ENCODE measurements around the gene TAMALIN. TPM values are rescaled to one million over a fixed set of nuclear protein-coding genes. Genes with fewer than 3 reads are reported as not detected.

TAMALIN gene
- total and polyA plus RNA-seq, 2 donors = 13.0 to 51.8 TPM

GRCh38 chr12:52042706-52043385, 36.1 kb downstream of the TAMALIN start:
- Histone ChIP-seq H3K4me1 (ENCODE audit: insufficient read depth) (no peaks in the 10 kb centered on the region), H3K36me3 (ENCODE audit: insufficient read depth) (no peaks in the 10 kb centered on the region), H3K4me3 (ENCODE audit: low read depth, low read length) (no peak overlapping the region), H3K27ac (ENCODE audit: low read depth) (no peak overlapping the region)
- WGBS = 86% methylated on average over 8 of the region's 8 CpGs
- no peak for DNase-seq (ENCODE audit: extremely low spot score)

GRCh38 chr12:52043386-52044212, 36.9 kb downstream of the TAMALIN start:
- no peaks in the 10 kb centered on the region for H3K4me1 ChIP-seq (ENCODE audit: insufficient read depth)
- DNase-seq (ENCODE audit: extremely low spot score) = no peak
- no peak overlapping the region for H3K27ac ChIP-seq (ENCODE audit: low read depth)
- H3K4me3 ChIP-seq (ENCODE audit: low read depth, low read length) = no peak overlapping the region
- WGBS = 70% methylated on average over 21 of the region's 21 CpGs
- no peaks in the 10 kb centered on the region for H3K36me3 ChIP-seq (ENCODE audit: insufficient read depth)

GRCh38 chr12:52044292-52044983, 37.7 kb downstream of the TAMALIN start:
- 42% methylated on average over 18 of the region's 18 CpGs for WGBS

GRCh38 chr12:52045794-52046199, 39.1 kb downstream of the TAMALIN start:
- Histone ChIP-seq H3K27ac (ENCODE audit: low read depth) (no peak overlapping the region), H3K36me3 (ENCODE audit: insufficient read depth) (no peaks in the 10 kb centered on the region), H3K4me3 (ENCODE audit: low read depth, low read length) (no peak overlapping the region), H3K4me1 (ENCODE audit: insufficient read depth) (no peaks in the 10 kb centered on the region)
- no peak for DNase-seq (ENCODE audit: extremely low spot score)
- WGBS = 45% methylated on average over 4 of the region's 4 CpGs

More at GRCh38 chr12:52044292-52044983, 37.7 kb downstream of the TAMALIN start:
- DNase-seq (ENCODE audit: extremely low spot score) = no peak
- Histone ChIP-seq H3K4me1 (ENCODE audit: insufficient read depth) (no peaks in the 10 kb centered on the region), H3K4me3 (ENCODE audit: low read depth, low read length) (no peak overlapping the region), H3K36me3 (ENCODE audit: insufficient read depth) (no peaks in the 10 kb centered on the region), H3K27ac (ENCODE audit: low read depth) (no peak overlapping the region)

- Histone ChIP-seq H3K27ac (ENCODE audit: low read depth) (no peak overlapping the region), H3K4me3 (ENCODE audit: low read depth, low read length) (no peak overlapping the region)
Observed at GRCh38 chr12:52046859-52047258, 40.1 kb downstream of the TAMALIN start.

GRCh38 chr12:52049286-52049685, 42.5 kb downstream of the TAMALIN start:
- H3K27ac ChIP-seq (ENCODE audit: low read depth) = no peak overlapping the region
- DNase-seq (ENCODE audit: extremely low spot score) = no peak
- H3K4me1 ChIP-seq (ENCODE audit: insufficient read depth) = no peaks in the 10 kb centered on the region
- 73% methylated on average over 4 of the region's 4 CpGs for WGBS
- H3K36me3 ChIP-seq (ENCODE audit: insufficient read depth) = no peaks in the 10 kb centered on the region
- H3K4me3 ChIP-seq (ENCODE audit: low read depth, low read length) = no peak overlapping the region

More at GRCh38 chr12:52046859-52047258, 40.1 kb downstream of the TAMALIN start:
- Histone ChIP-seq H3K36me3 (ENCODE audit: insufficient read depth) (no peaks in the 10 kb centered on the region), H3K4me1 (ENCODE audit: insufficient read depth) (no peaks in the 10 kb centered on the region)
- DNase-seq (ENCODE audit: extremely low spot score) = no peak
- 84% methylated on average over 7 of the region's 7 CpGs for WGBS

GRCh38 chr12:52049688-52050087, 42.9 kb downstream of the TAMALIN start:
- DNase-seq (ENCODE audit: extremely low spot score) = no peak
- 88% methylated on average over 5 of the region's 5 CpGs for WGBS
- H3K4me1 ChIP-seq (ENCODE audit: insufficient read depth) = no peaks in the 10 kb centered on the region
- no peaks in the 10 kb centered on the region for H3K36me3 ChIP-seq (ENCODE audit: insufficient read depth)
- H3K27ac ChIP-seq (ENCODE audit: low read depth) = no peak overlapping the region
- H3K4me3 ChIP-seq (ENCODE audit: low read depth, low read length) = no peak overlapping the region

- H3K4me3 ChIP-seq (ENCODE audit: low read depth, low read length) = peak overlapping the region; percentile 33
- peak overlapping the region; percentile 86 for H3K27ac ChIP-seq (ENCODE audit: low read depth)
- H3K36me3 ChIP-seq (ENCODE audit: insufficient read depth) = no peaks in the 10 kb centered on the region
- no peak for DNase-seq (ENCODE audit: extremely low spot score)
- 32% methylated on average over 16 of the region's 16 CpGs for WGBS
- H3K4me1 ChIP-seq (ENCODE audit: insufficient read depth) = no peaks in the 10 kb centered on the region
Observed at GRCh38 chr12:52050116-52050757, 43.5 kb downstream of the TAMALIN start.

- peak; percentile 86 for DNase-seq (ENCODE audit: extremely low spot score)
- peak within 1 kb of the TSS; percentile 33 for H3K4me3 ChIP-seq (ENCODE audit: low read depth, low read length)
- no peaks in the 10 kb centered on the region for H3K4me1 ChIP-seq (ENCODE audit: insufficient read depth)
- peak within 1 kb of the TSS; percentile 86 for H3K27ac ChIP-seq (ENCODE audit: low read depth)
- no peaks in the 10 kb centered on the region for H3K36me3 ChIP-seq (ENCODE audit: insufficient read depth)
- WGBS = under 1% methylated on average over 77 of the region's 77 CpGs
Observed at GRCh38 chr12:52050758-52051541, 44.2 kb downstream of the TAMALIN start, which contains the start of gene NR4A1. TSS of gene NR4A1 (plus strand) at chr12:52051442. CDS start at chr12:52054329, 2,887 bp downstream.

GRCh38 chr12:52052468-52053186, 45.9 kb downstream of the TAMALIN start:
- Histone ChIP-seq H3K4me1 (ENCODE audit: insufficient read depth) (no peaks in the 10 kb centered on the region), H3K27ac (ENCODE audit: low read depth) (peak overlapping the region; percentile 0), H3K4me3 (ENCODE audit: low read depth, low read length) (peak overlapping the region; percentile 33), H3K36me3 (ENCODE audit: insufficient read depth) (no peaks in the 10 kb centered on the region)
- no peak for DNase-seq (ENCODE audit: extremely low spot score)
- WGBS = 54% methylated on average over 7 of the region's 7 CpGs

- Histone ChIP-seq H3K4me3 (ENCODE audit: low read depth, low read length) (no peak overlapping the region), H3K4me1 (ENCODE audit: insufficient read depth) (no peaks in the 10 kb centered on the region), H3K27ac (ENCODE audit: low read depth) (no peak overlapping the region), H3K36me3 (ENCODE audit: insufficient read depth) (no peaks in the 10 kb centered on the region)
- DNase-seq (ENCODE audit: extremely low spot score) = no peak
- 72% methylated on average over 9 of the region's 9 CpGs for WGBS
Observed at GRCh38 chr12:52053536-52054209, 46.9 kb downstream of the TAMALIN start.

Measured in urinary bladder (tissue), 4 donors.